H1 (cell line): ENCODE data around the gene NRP2. TPM values are rescaled to one million over a fixed set of nuclear protein-coding genes. Genes with fewer than 3 reads are reported as not detected.
A peak's percentile ranks its signal among the peaks of the same experiment; 100 is the strongest.

ENCODE experiments used
- ASH2L ChIP-seq: fragments of 200-600, 300-600 bp; sonication (generic); IDR thresholded peaks from one replicate; pipeline ENCODE4 v1.7.1; 2017; ENCODE audit warnings: low read length
- BCL11A ChIP-seq, 2 experiments: IDR thresholded peaks; one replicate each; pipeline ENCODE4 v1.6.1; 2011; ENCODE audit warnings: low read depth in 2 of 2, low read length in 2 of 2, mild to moderate bottlenecking in 2 of 2
- BRCA1 ChIP-seq: IDR thresholded peaks from 2 replicates; pipeline ENCODE4 v1.6.1; 2012; ENCODE audit warnings: low read depth, low read length, improper control_type of control experiment
- CBX5 ChIP-seq: fragments of 300-800, 300-1000 bp; sonication (generic); IDR thresholded peaks from 2 replicates; pipeline ENCODE4 v1.7.1; 2016; ENCODE audit warnings: antibody characterized with exemption, low read length, low read depth
- EP300 ChIP-seq, 2 experiments: IDR thresholded peaks; 1 replicate in 1 of 2; 2 replicates in 1 of 2; pipeline ENCODE4 v1.6.1; 2011 to 2012; ENCODE audit warnings: low read depth in 2 of 2, low read length in 2 of 2, mild to moderate bottlenecking in 2 of 2, borderline replicate concordance in 1 of 2, inconsistent platforms in 1 of 2, moderate library complexity in 1 of 2
- EZH2 ChIP-seq: fragments of 200-600 bp; sonication (generic); IDR thresholded peaks from 2 replicates; pipeline ENCODE4 v1.7.1; 2012; ENCODE audit warnings: low read depth, mild to moderate bottlenecking, moderate library complexity, low read length, inconsistent platforms; ENCODE audit not compliant: severe bottlenecking
- FOSL1 ChIP-seq: IDR thresholded peaks from 2 replicates; pipeline ENCODE4 v1.6.1; 2011; ENCODE audit warnings: mild to moderate bottlenecking, low read depth, low read length, moderate library complexity; ENCODE audit not compliant: insufficient read depth
- JUN ChIP-seq: IDR thresholded peaks from 2 replicates; pipeline ENCODE4 v1.6.1; 2011; ENCODE audit warnings: low read depth, mild to moderate bottlenecking, improper control_type of control experiment, low read length
- RAD21 ChIP-seq, 2 experiments: IDR thresholded peaks in 1 of 2; conservative IDR thresholded peaks in 1 of 2; 2 replicates each; pipeline ENCODE4 v1.6.1; 2011; ENCODE audit warnings: low read depth in 2 of 2, low read length in 2 of 2, improper control_type of control experiment in 1 of 2, inconsistent platforms in 1 of 2, mild to moderate bottlenecking in 1 of 2, moderate library complexity in 1 of 2
- RFX5 ChIP-seq: IDR thresholded peaks from 2 replicates; pipeline ENCODE4 v1.6.1; 2011; ENCODE audit warnings: low read depth, low read length, improper control_type of control experiment, borderline replicate concordance
- SRF ChIP-seq: IDR thresholded peaks from 2 replicates; pipeline ENCODE4 v1.6.1; 2011; ENCODE audit warnings: mild to moderate bottlenecking, low read depth, low read length, moderate library complexity
- TAF1 ChIP-seq: IDR thresholded peaks from 2 replicates; pipeline ENCODE4 v1.6.1; 2011; ENCODE audit warnings: mild to moderate bottlenecking, low read depth, low read length
- TEAD4 ChIP-seq: IDR thresholded peaks from 2 replicates; pipeline ENCODE4 v1.6.1; 2012; ENCODE audit warnings: low read depth, low read length, inconsistent platforms, mixed read lengths
- ZNF274 ChIP-seq: IDR thresholded peaks from 2 replicates; pipeline ENCODE4 v1.7.0; 2012; ENCODE audit warnings: low read length, borderline replicate concordance; ENCODE audit errors: extremely low read depth
- polyA plus RNA-seq, 7 experiments: library from polyadenylated mRNA; depleted of rRNA in 3 of 7; stranded (reverse) in 5 of 7; unstranded in 2 of 7; fragments of >200 nt in 5 of 7; fragments of 200-250 nt in 2 of 7; gene quantifications; 1 replicate in 5 of 7; 2 replicates in 1 of 7; 4 replicates in 1 of 7; pipeline versions ENCODE4 v1.2.1 to v1.2.3, GENCODE V29; 2011 to 2013; ENCODE audit warnings: missing spikeins in 2 of 7, mixed read lengths in 2 of 7
- total RNA-seq: library from RNA; stranded (reverse); fragmentation: NEBNext Ultra II Directional; extraction: Animal tissue kit (Norgen Biotek cat#: 25700); gene quantifications from 2 replicates; pipeline ENCODE4 v1.2.1, GENCODE V29; 2021

Gene NRP2
- total and polyA plus RNA-seq, 2 of the 8 experiments (the other 6 are each of a cell fraction or from before 2014, with no cell fraction given): 32.0 to 37.8 TPM

- TF ChIP-seq JUN (no peak), SRF (peak; percentile 54; the same call in 1 of the 2 replicates), TEAD4 (peak; percentile 92), BRCA1 (no peak), RFX5 (no peak), TAF1 (0 out of 2 replicates have a peak, but pooled peaks have one; percentile 26), EP300 (IDR thresholded peaks at IDR 0.05; ENCODE audit: borderline replicate concordance in 1 of 2, low read depth in 2 of 2, low read length in 2 of 2) (no peak), CBX5 (no peak), ZNF274 (no peak), FOSL1 (no peak), RAD21 (IDR thresholded peaks at IDR 0.05 in 1 of 2, conservative IDR thresholded peaks at IDR 0.05 in 1 of 2; ENCODE audit: low read depth in 2 of 2, low read length in 2 of 2) (no peak), ASH2L (peak; percentile 48), EZH2 (no peak), BCL11A (IDR thresholded peaks at IDR 0.05; ENCODE audit: low read depth in 2 of 2, low read length in 2 of 2) (no peak)
Measured at GRCh38 chr2:205720451-205720902, 38.2 kb downstream of the NRP2 start (continued).
